Stomach (tissue), 19 donors: ENCODE data around the gene IL20RB. TPM values are rescaled to one million over a fixed set of nuclear protein-coding genes. Genes with fewer than 3 reads are reported as not detected.

Experiments
- DNase-seq, 2 donors: peaks; one replicate each; pipeline versions ENCODE4 v3.0.0 to v3.0.0-alpha.2; 2013 to 2019
- H3K27ac ChIP-seq, 5 donors: fragments of 200-600 bp in 4 of 5; sonication (generic) in 4 of 5; one replicate each; pipeline ENCODE4 v1.5.1; 2013 to 2019; ENCODE audit warnings: mild to moderate bottlenecking in 1 of 5, moderate library complexity in 1 of 5
- H3K27me3 ChIP-seq, 3 donors: fragments of 200-600 bp; sonication (generic); one replicate each; pipeline ENCODE4 v1.5.1; 2017 to 2019; ENCODE audit warnings: mixed run types in 1 of 3
- H3K36me3 ChIP-seq, 4 donors: fragments of 200-600 bp; sonication (generic); 1 replicate in 3 of 4; 2 replicates in 1 of 4; pipeline ENCODE4 v1.5.1; 2016 to 2019
- H3K4me1 ChIP-seq, 4 donors: fragments of 200-600 bp; sonication (generic); one replicate each; pipeline ENCODE4 v1.5.1; 2016 to 2019
- H3K4me3 ChIP-seq, 4 donors: fragments of 200-600 bp; sonication (generic) in 3 of 4; one replicate each; pipeline ENCODE4 v1.5.1; 2016 to 2019; ENCODE audit warnings: mild to moderate bottlenecking in 1 of 4
- H3K9me3 ChIP-seq, 4 donors: fragments of 200-600 bp; sonication (generic); one replicate each; pipeline ENCODE4 v1.5.1; 2016 to 2019
- EP300 ChIP-seq: sonication (generic); formaldehyde crosslinking; IDR thresholded peaks from one replicate; pipeline ENCODE4 v1.6.1; 2017; ENCODE audit warnings: antibody characterized with exemption
- POLR2A ChIP-seq, 4 donors: fragments of 450-650 bp; IDR thresholded peaks; one replicate each; pipeline ENCODE4 v1.6.1; 2016; ENCODE audit warnings: antibody characterized with exemption in 4 of 4, control low read depth in 2 of 4, mild to moderate bottlenecking in 1 of 4, moderate library complexity in 1 of 4
- POLR2AphosphoS5 ChIP-seq, 3 donors: sonication (generic); formaldehyde crosslinking; IDR thresholded peaks; one replicate each; pipeline ENCODE4 v1.6.1; 2016; ENCODE audit warnings: antibody characterized with exemption in 3 of 3
- WGBS, 5 donors: extraction: QIAGEN DNeasy Blood & Tissue Kit in 3 of 5; methylation state at CpG; one replicate each; pipeline versions ENCODE4 v1.1.5 to v1.1.7; 2013 to 2018; 5-methylcytosine and 5-hydroxymethylcytosine counted together
- intact Hi-C: fragments of 100-400 bp; cut with DNase I; formaldehyde crosslinking; loops from one replicate; pipeline ENCODE4 v1.15.1; 2023; ENCODE audit warnings: low total_unique reads
- long read RNA-seq, 10 donors: transcript quantifications; one replicate each; lab custom pipeline, GENCODE V29; 2026
- polyA plus RNA-seq, 3 donors: library from polyadenylated mRNA; stranded (reverse); fragments of 200-250 nt; gene quantifications; one replicate each; pipeline ENCODE4 v1.2.3, GENCODE V29; 2013
- total RNA-seq, 5 donors: library from RNA; depleted of rRNA; stranded (reverse); fragments of >200 nt; gene quantifications; one replicate each; pipeline versions ENCODE4 v1.1.0 to v1.2.3, GENCODE V29; 2014 to 2016
- TF ChIP-seq, protein P1 (sequence below), 7 experiments: fragments of 450-650 bp in 4 of 7; fragments of 200-600 bp in 3 of 7; sonication (generic) in 3 of 7; IDR thresholded peaks; one replicate each; pipeline ENCODE4 v1.5.1; 2016 to 2019; ENCODE audit warnings: antibody characterized with exemption in 7 of 7, control low read depth in 2 of 7, mild to moderate bottlenecking in 1 of 7
- donor health status: healthy with polysubstance abuse.
- donor health status: Bipolar disorder and iron deficiency.
- donor health status: healthy.

The IL20RB gene
- 1 to 10 TPM in 2 of 5 donors, not detected in 3; 1.3 to 4.2 TPM for total RNA-seq
- 10 to 100 TPM in 1 of 3 donors, under 1 TPM in 2; 0.46 to 37.3 (median 0.75) TPM for polyA plus RNA-seq
- long read RNA-seq, donor 1: 0 reads
- long read RNA-seq, donor 2: 0 reads
- long read RNA-seq, donor 3: 0 reads
- long read RNA-seq, donor 4: 0 reads
- long read RNA-seq, donor 5: 0 reads
- long read RNA-seq, donor 6: 0 reads
- long read RNA-seq, donor 7: 0 reads
- long read RNA-seq, donor 8: 0 reads
- long read RNA-seq, donor 9: 0 reads
- long read RNA-seq, donor 10: 0 reads

- no peaks in the 10 kb centered on the region for H3K36me3 ChIP-seq
- no peaks in the 10 kb centered on the region for H3K27me3 ChIP-seq
- DNase-seq: no peak
- 83 to 95% (median 89%) methylated on average over 7 of the region's 7 CpGs for WGBS, 5 donors
- TF ChIP-seq, protein P1, sequence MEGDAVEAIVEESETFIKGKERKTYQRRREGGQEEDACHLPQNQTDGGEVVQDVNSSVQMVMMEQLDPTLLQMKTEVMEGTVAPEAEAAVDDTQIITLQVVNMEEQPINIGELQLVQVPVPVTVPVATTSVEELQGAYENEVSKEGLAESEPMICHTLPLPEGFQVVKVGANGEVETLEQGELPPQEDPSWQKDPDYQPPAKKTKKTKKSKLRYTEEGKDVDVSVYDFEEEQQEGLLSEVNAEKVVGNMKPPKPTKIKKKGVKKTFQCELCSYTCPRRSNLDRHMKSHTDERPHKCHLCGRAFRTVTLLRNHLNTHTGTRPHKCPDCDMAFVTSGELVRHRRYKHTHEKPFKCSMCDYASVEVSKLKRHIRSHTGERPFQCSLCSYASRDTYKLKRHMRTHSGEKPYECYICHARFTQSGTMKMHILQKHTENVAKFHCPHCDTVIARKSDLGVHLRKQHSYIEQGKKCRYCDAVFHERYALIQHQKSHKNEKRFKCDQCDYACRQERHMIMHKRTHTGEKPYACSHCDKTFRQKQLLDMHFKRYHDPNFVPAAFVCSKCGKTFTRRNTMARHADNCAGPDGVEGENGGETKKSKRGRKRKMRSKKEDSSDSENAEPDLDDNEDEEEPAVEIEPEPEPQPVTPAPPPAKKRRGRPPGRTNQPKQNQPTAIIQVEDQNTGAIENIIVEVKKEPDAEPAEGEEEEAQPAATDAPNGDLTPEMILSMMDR (IDR thresholded peaks at IDR 0.05): no peak
- no peak for TF ChIP-seq EP300
- no peak for TF ChIP-seq POLR2AphosphoS5 (IDR thresholded peaks at IDR 0.05)
- no peak for TF ChIP-seq POLR2A (IDR thresholded peaks at IDR 0.05)
- no peak within 1 kb of the TSS for H3K27ac ChIP-seq
- H3K4me1 ChIP-seq: peaks cover 0 to 28% (median 11%) of the 10 kb centered on the region in 4 donors
- intact Hi-C loops: no loop called here
- no peaks in the 10 kb centered on the region for H3K9me3 ChIP-seq
- no peak within 1 kb of the TSS for H3K4me3 ChIP-seq
Observed at GRCh38 chr3:136957751-136958288, at the start of gene IL20RB. IL20RB (plus strand) TSS chr3:136957983; CDS start chr3:136958114, 131 bp downstream.

DNA sequence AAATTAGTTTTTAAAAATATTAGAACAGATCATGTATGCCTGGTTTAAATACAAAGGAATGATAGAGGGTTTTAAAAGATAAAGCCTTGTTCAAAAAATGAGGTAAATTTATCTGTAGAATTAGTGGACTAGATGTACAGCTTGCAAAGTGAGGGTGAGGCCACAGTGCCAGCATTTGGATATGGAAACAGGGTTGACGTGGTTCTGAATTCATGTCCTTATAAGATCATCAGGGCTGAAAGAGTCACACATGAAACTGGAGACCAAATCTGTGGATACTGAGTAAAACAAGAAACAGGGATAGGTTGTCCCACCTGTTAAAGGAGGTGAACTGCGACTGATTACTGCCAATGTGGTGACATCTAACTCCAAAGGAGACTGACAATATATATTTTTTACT is 49.5 kb upstream of the IL20RB start:
- Histone ChIP-seq H3K4me1 (peaks cover 7 to 43% (median 33%) of the 10 kb centered on the region in 4 donors), H3K27me3 (no peaks in the 10 kb centered on the region), H3K36me3 (peaks cover 0 to 4% (median 0%) of the 10 kb centered on the region in 4 donors), H3K27ac (no peak overlapping the region), H3K4me3 (no peak overlapping the region), H3K9me3 (peaks cover 0 to 15% (median 10%) of the 10 kb centered on the region in 4 donors)
- no peak for DNase-seq
- intact Hi-C loops: no loop called here
- WGBS, 5 donors: 93 to 98% (median 94%) methylated on average over 2 of the region's 2 CpGs
- TF ChIP-seq EP300: no peak
- TF ChIP-seq, protein P1 (IDR thresholded peaks at IDR 0.05): no peak
- TF ChIP-seq POLR2A (IDR thresholded peaks at IDR 0.05): no peak
- TF ChIP-seq POLR2AphosphoS5 (IDR thresholded peaks at IDR 0.05): no peak

DNA sequence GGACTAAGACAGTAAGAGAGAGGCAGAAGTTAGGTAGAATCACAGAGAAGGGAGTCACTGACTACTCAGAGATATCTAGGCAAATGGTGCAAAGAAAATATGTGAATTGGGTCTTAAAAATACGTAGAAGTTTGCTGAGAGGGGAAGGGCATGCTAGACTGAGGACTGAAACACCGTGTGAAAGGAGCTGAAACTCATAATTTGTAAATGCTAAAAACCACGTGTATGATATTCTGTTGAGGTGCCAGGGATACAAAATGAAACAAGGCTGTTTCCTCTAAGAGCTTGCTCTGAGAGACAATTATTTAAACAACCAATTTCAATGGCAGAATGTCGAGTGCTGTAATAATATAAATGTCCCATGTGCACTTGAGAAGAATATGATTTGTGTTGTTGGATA is 48.6 kb upstream of the IL20RB start:
- no peaks in the 10 kb centered on the region for H3K27me3 ChIP-seq
- peak overlapping the region in 1 of 5 donors; percentile 32 for H3K27ac ChIP-seq
- WGBS, 5 donors: 61 to 71% (median 65%) methylated on average over 4 of the region's 4 CpGs
- DNase-seq: no peak
- H3K4me1 ChIP-seq: peaks cover 9 to 47% (median 33%) of the 10 kb centered on the region in 4 donors
- no peak for TF ChIP-seq POLR2A (IDR thresholded peaks at IDR 0.05)
- TF ChIP-seq, protein P1 (IDR thresholded peaks at IDR 0.05): no peak
- no peak for TF ChIP-seq EP300
- no peak for TF ChIP-seq POLR2AphosphoS5 (IDR thresholded peaks at IDR 0.05)
- H3K36me3 ChIP-seq: peaks cover 0 to 6% (median 0%) of the 10 kb centered on the region in 4 donors
- no peak overlapping the region for H3K4me3 ChIP-seq
- peaks cover 0 to 6% (median 5%) of the 10 kb centered on the region in 4 donors for H3K9me3 ChIP-seq
- intact Hi-C loops: no loop called here

DNA sequence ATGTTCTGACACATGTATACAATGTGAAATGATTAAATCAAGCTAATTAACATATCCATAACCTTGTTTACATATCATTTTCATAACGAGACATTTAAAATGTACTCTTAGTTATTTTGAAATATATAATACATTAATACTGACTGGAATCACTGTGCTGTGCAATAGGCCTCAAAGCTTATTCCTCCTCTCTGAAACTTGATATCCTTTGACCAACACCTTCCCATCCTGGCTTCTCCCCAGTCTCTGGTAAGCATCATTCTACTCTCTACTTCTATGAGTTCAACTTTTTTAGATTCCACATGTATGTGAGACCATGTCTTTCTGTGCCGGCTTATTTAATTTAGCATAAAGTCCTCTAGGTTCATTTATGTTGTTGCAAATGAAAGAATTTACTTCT is 47.1 kb upstream of the IL20RB start:
- H3K4me1 ChIP-seq: peaks cover 12 to 47% (median 33%) of the 10 kb centered on the region in 4 donors
- intact Hi-C loops: no loop called here
- DNase-seq: no peak
- peaks cover 0 to 6% (median 0%) of the 10 kb centered on the region in 4 donors for H3K36me3 ChIP-seq
- H3K27me3 ChIP-seq: no peaks in the 10 kb centered on the region
- H3K27ac ChIP-seq: no peak overlapping the region
- no peak overlapping the region for H3K4me3 ChIP-seq
- TF ChIP-seq EP300: no peak
- no peak for TF ChIP-seq POLR2A (IDR thresholded peaks at IDR 0.05)
- TF ChIP-seq, protein P1 (IDR thresholded peaks at IDR 0.05): no peak
- no peak for TF ChIP-seq POLR2AphosphoS5 (IDR thresholded peaks at IDR 0.05)
- WGBS, 5 donors: 90 to 98% (median 91%) methylated on average over 2 of the region's 2 CpGs
- H3K9me3 ChIP-seq: no peaks in the 10 kb centered on the region
